CD4-positive, alpha-beta T cell treated with Interleukin-17A for 1 hour (primary cell): Measurements from ENCODE around the gene OPA1.
"Not testable (repeated sequence)": the region's sequence is repeated elsewhere in the genome, so short reads cannot be mapped to it uniquely, and the experiment has no call there.

Experiments
- DNase-seq: peaks from one replicate; pipeline ENCODE4 v3.0.0-alpha.2; 2020

The OPA1 gene

DNA sequence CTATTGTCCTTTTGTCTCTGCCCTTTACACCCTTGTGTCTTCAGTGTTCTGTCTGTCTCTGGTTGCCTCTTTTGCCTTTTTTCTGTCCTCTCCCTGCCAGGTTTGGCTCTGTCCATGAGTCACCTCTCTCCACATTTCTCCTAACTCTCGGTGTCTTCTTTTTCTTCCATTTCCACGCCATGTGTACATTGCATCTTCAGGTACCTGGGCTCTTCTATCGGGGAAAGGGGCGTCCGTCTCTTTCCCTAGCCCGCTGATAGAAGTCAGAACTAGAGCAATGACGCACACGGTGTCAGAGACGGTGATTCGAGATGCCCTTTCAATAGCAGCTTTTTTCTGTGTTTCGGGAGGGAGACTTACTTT is 641 bp downstream of the OPA1 start:
- peak; percentile 41 for DNase-seq

DNA sequence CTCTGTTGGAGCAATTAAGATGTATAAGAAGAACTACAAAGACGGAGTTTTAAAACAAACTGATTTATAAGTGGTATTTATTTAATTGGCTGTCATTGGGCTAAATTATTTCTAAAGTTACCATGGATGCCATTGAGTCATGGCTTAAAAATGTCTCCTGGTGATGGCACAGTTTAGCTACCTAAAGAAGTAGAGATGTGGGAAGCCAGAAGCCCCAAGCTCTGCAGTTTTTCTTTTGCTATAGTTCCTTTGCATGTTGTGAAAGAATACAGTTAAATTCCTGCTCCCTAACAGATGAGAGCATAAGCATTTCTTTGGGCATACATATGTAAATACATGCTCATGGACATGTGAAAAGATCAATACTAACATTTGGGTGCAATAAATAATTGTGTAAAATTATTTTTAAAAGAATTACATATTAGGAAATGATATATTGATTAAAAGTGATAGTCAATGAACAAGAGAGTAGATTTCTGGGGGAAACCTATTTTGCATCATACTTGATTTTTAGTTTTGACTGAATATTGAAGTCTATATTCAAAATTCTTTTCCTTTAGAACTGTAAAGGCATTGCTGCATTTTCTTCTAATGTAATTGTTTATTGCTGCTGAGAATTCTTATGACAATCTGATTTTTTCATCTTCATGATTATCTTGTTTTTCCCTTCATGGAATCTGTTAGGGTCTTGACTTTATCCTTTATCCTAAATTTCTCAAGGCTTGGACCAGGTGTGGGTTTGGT is 2.1 kb downstream of the OPA1 start:
- no peak for DNase-seq

DNA sequence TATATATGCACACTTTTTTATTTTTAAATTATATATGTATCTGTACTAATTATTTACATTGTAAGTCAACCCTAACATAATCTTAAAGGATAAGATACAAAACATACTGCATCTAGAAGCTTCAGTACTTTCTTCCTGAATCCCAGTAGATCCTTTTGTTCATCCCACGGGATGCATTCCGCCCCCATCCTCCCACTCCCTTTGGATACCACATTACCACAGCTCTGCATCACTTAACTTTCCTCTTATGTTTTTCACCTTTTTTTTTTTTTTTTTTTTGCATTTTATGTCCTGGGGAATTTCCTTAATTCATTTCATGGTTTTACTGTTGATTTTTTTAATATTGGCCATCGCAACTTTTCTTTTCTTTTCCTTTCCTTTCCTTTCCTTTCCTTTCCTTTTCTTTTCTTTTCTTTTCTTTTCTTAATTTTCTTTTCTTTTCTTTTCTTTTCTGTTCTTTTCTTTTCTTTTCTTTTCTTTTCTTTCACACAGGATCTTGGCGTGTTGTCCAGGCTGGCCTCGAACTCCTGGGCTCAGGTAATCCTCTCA is 3.0 kb downstream of the OPA1 start:
- no peak for DNase-seq

DNA sequence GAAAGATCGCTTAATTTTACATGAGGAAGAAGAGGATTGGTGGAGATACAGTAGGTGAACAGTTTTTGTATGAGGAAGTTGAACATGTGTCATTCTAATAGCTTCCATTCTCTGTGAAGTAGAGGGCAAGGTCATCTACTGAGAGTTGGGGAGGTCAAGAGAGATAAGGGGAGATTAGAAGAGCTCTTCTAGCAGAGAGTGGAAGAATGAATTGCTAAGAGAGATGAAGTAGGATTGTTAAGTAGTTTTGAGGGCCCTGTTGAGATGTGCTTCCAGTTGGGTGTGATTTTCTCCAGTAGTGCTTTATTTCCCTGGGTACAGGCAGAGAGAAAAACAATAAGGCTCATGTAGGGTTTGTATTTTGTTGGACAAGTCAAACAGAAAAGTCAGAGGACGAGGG is 5.2 kb downstream of the OPA1 start:
- no peak for DNase-seq

DNA sequence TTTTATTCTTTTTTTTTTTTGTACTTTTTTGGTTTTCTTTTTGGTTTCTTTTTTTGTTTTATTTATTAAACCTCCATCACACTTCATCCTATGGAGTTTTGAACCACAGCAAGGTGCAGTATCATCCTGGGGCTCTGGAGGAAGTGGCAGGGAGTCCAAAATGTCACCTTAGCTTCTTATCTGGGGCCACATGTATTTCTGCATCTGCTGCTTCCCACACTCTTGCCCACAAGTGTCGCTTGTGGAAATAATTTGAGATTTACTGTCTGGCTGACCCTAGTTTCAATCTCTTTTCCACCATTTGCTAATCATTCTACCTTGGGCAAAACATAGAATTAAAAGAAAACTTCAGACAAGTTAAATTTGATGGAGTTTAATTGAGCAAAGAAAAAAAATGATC is 6.4 kb downstream of the OPA1 start:
- DNase-seq = no peak

DNA sequence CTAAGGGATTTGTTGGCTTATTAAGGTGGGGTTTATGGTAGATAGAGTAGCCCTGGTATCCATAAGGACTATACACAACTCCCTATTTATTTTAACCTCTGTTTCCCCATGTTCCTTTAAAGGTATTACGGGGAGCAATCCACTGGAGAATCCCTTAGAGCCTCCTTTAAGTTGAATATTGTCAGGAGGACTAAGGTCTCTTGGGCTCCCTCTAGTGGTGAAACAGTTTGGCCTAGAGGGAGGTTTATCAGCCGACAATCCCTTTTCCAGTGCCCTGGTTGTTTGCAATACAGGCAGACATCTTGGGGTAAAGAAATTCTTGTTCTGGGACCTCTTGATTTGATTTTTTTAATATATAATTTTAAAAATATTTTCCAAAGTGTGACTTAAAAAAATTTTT is 12.9 kb downstream of the OPA1 start:
- peak; percentile 73 for DNase-seq

DNA sequence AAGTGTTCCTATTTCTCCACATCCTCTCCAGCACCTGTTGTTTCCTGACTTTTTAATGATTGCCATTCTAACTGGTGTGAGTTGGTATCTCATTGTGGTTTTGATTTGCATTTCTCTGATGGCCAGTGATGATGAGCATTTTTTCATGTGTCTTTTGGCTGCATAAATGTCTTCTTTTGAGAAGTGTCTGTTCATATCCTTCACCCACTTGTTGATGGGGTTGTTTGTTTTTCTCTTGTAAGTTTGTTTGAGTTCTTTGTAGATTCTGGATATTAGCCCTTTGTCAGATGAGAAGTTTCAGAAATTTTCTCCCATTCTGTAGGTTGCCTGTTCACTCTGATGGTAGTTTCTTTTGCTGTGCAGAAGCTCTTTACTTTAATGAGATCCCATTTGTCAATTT is 13.9 kb downstream of the OPA1 start:
- not testable (repeated sequence) for DNase-seq

DNA sequence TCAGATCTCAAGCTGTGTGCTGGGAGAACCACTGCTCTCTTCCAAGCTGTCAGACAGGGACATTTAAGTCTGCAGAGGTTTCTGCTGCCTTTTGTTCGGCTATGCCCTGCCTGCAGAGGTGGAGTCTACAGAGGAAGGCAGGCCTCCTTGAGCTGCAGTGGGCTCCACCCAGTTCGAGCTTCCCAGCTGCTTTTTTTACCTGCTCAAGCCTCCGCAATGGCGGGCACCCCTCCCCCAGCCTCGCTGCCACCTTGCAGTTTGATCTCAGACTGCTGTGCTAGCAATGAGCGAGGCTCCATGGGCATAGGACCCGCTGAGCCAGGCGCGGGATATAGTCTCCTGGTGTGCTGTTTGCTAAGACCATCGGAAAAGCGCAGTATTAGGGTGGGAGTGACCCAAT is 17.5 kb downstream of the OPA1 start:
- not testable (repeated sequence) for DNase-seq

DNA sequence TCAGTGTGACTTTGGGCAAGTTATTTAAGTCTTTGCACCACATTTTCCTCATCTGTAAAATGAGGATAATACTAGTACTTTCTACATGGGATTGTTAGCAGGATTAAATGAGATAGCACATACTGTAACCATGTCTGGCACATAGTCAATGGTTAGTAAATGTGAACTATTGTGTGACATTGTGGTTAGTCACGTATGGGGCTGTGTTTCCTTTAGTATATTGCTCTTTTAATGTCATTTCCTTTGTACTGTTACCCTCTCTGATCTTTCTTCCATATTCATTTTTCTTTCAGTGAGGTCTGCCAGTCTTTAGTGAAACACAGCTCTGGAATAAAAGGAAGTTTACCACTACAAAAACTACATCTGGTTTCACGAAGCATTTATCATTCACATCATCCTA is 21.4 kb downstream of the OPA1 start:
- DNase-seq = no peak

DNA sequence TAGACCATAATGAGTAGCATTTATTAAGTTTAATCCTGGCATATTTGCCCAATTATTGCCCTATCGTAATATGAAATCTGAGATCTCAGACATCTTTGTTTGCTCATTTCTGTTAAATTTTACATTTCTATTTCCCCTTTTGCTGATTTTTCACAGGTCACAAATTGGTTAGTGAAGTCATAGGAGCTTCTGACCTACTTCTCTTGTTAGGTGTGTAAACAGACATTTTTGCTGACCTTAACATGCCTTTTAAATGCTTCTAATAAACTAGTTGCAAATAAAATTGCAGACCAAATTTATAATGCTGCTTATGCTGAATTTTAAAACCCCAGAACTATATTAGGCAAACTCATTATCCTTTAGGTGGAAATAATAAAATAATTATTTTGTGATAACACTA is 24.6 kb downstream of the OPA1 start:
- no peak for DNase-seq

DNA sequence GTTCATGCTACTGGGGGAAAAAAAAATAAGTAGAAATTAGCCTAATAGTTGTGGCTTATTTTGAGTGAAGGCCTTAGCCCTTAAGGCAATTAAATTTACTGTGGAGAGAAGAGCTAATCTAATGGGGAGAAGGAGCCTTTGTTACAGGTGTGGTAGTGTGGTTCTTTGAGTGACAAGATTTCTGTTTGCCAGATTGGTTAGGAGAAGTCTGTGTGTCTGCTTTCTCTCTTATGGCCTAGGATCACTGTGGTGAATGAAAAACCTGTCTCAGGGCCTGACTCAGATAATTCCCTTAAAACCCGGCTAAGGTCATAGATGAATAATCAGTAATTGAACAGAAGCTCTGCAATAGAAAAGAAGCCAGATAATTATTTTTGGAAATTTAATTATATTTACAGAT is 27.0 kb downstream of the OPA1 start:
- DNase-seq = no peak

DNA sequence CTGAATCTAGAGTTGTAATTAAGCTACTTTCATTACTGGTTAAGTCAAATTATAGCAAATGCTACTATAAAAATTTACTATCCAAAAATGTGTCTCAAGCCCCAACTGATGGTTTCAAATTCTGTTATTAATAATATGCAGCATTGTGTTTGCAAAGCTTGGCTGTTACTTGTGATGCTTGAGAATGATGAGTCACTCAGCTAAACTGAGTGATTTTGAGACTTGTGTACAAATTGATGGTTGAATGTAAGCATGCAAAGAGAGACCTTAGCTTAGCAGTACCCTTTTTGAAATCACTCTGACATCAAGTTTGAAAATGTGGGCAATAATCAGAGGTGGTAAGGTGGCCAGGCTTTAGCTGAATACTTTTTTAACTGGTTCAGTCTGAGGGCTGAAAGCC is 27.6 kb downstream of the OPA1 start:
- no peak for DNase-seq

DNA sequence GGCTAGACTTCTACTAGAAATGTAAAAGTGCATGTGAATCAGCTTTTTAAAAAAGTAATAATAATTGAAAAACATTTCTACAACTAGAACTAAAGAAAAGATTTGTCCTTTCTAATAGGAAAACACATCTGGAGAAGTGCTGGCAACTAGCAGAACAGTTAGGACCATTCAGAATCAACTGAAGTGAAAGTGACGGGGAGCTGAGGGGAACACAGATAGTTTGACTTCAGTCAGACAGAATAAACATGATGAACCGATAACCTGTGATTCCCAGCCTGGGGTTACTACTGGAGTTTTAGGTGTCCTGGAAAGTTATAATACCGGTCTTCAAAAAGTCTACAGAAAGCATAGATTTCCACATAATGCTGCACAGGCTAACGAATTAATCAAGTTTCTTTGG is 28.1 kb downstream of the OPA1 start:
- no peak for DNase-seq

DNA sequence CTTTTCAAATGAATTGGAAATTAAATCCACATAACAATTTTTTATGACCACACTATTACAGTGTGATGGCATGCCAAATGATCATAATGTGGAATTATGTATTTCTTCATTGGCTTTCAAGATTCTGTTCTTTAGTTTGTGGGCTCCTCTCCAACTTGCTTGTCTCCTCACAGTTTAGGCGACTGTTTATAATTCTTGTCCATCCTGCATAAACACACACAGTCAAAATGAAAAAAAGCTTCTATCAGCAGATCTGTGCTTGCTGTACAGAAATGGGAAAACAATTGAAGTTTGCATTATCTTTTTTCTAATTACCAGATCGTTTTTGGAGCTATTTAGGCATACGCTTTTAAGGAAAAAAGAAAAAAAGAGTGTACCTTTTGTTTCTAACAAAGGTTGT is 37.0 kb downstream of the OPA1 start:
- no peak for DNase-seq

DNA sequence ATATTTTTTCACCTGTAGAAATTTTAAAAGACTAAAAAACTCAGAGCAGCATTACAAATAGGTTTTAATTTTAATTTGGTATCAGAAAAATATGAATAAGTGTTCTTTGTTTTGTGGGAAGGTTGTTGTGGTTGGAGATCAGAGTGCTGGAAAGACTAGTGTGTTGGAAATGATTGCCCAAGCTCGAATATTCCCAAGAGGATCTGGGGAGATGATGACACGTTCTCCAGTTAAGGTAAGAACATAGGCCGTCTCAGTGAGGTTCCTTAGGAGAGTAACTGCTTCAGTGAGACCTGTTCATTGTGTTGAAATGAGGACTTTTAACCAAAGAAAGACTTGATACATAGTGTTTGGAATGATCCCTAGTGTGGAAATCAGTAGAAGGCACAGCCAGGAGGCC is 44.8 kb downstream of the OPA1 start:
- no peak for DNase-seq

DNA sequence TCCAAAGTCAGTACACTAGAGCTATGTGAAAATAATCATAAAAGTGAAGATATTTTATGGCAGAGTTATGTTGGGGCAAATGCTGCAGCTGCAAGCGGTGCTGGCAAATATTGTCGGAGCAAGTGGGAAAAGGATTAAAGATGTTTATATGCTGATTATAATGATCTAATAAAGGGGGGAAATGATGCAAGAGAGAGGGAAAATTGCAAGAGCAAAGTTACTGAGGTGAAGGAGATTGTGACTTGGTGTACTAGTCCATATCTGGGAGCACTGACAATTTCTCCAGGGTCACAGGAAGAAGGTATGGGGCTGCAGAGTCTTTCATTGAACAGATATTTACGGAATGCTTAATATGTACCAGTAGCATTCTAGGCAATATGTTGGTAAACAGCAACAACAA is 45.8 kb downstream of the OPA1 start:
- no peak for DNase-seq

DNA sequence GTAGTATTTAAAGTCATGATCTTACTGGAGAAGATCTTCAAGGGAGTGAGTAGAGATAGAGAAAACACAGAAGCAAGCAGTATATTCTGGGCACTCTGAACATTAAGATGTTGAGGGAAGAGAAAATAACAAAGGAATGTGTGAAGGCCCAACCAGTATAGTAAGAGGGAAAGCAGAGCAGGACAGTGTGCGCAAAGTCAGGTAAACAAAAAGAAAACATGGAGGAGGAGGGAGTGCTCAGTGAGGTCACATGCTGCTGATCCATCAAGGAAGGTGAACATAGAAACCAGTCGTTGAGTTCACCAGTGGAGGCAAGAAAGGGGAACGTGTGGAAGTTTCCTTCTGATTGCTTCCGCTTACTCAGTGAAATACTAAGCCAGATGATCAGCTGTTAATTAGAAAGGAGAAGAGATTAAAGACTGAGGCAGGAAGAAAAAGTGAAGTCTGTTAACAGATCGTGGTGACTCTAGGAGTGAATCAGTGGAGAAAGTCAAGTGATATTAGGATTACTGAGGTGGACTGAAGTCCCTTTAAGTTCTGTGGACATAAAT is 47.2 kb downstream of the OPA1 start:
- DNase-seq = no peak

DNA sequence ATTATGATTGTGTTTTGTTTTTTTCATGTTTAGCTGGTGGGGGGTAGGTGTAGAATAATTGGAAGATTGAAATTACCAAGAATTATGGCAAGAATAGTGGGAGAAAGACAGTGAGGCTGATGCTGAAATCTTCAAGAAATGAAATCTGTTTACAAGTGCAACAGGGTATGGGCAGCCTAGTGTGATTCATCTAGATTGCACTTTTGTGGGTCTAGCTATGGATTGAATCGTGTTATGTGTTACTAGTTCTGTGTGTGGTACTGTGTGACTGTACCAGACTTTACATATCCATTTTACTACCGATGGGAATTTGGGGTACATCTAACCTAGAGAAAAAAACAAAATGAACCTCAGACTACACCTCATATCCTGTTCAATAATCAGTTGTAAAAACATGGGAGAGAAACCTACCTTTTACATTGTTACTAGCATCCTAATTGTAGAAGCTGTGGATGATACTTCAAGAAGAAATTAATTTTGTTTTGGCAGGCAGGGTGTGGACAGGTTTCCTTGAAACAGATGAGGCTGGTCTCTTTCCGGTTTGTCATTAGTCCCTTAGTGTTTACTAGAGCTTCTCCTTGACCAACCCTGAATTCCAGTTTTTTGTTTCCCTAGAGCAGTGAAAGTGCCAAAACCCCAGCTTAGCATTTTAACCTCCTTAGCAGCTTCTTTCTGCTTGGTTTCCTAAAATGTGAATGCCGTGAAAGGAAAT is 47.9 kb downstream of the OPA1 start:
- DNase-seq = no peak

DNA sequence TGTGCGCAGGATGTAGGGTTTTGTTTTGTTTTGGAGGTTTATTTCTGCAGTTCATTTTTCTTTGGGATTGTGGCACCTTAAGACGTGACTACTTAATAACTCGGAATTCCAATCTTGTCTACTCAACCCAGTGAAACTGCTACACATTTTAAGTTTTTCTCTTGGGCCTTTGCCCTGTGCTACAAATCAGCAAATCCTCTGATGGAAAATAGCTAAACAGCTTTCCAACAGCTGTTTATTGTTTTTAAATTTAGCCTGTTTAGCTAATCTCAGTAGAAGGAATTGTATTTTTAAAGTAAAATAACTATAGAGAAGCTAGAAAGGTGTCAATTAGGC is 48.4 kb downstream of the OPA1 start:
- no peak for DNase-seq

DNA sequence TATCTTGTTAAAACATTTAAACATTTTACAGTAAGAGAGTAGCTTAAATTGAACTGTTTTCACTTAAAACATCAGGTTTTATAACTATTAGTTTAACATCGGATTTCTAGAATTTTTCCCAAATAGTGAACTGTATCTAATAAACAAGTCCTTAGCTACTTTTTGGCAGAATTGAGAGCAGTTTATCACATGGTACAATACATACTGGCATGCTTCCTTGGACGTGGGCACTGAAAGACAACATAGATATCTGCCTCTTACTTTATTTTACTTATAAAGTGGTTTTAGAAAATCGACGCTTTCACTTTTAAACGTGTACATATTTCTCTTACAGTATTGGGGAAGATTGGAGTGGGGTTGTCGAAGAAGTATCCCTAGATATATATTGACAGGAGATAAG is 52.8 kb downstream of the OPA1 start:
- no peak for DNase-seq

DNA sequence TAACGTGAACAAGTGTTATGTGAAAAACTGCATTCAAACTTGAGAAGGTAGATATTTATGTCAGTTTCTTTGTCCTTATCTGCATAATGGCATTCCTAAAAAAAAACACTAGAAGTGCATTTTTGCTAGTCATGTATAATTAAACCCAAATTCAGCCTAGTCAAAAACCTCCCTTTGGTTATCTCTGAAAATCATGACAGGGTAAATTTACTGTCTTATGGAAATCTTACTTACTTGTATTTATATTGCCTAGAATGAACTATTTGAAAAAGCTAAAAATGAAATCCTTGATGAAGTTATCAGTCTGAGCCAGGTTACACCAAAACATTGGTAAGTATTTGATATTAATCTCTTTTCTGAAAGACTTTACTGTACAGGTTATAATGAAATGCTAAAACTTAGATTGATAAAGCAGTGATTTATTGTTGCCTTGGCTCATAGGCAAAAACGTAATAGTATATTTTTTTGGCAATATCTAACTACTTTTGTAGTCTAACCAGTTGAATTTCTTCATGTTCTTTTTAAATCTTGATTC is 55.6 kb downstream of the OPA1 start:
- no peak for DNase-seq

DNA sequence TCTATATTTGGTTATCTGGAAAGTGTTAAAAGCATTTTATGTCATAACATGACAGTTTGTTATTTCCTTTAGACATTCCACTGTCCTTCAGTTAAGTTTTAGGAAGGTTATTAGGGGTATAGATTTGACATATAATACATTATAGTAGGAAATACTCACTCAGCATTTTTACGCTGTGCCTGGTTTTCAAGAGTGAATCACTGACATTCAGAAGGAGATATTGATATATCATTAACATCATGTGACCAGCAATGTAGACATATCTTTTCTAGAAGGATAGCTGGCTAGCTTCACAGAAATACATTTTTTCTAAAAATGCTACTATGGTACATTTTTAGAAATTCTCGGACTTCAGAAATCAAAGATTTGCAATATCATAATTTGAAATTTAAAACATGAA is 57.6 kb downstream of the OPA1 start:
- DNase-seq = no peak

DNA sequence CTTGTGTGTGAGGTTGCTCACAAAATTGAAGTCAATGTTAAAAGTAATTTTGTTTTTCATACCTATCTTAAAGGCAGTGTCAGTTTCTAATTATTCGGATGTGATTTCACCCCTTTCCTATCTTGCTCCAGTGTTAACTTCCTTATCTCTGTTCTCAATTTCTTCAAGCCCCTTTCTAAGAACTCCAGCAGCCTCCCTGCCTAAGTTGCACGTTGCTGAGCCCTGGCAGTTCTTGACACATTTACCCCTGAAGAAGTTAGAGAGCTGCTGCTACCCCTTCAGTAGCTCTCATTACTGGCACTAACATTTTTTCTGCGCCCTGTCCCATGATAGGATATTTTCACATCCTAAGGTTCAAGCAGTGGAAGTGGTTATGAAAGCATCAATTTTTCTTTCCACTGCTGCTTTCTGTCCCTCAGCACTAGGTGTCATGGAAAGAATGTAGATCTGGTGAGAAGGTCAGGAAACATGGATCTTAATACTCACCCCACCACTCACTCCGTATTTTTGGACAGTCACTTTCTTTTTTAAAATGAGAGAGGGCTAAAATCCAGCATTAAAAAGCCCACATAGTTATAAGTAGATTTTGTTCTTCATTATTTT is 62.9 kb downstream of the OPA1 start:
- DNase-seq = no peak

DNA sequence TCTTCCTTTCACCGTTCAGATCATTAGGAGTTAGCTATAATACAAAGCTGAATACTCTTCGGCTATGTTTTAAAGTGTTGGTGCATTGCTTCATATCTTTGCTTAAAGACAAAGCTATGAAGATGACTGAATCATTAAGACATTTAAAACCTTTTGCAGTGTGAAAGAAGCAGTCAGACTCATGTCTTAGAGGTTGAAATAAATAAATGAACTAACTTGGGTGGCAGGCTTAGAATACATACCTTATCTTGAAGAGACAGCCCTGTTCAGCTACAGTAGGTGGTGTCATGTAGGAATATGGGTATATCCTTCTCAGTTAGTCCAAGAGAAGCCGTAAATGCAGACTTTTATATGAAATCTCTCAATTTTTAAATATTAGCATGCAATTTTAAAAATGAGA is 63.4 kb downstream of the OPA1 start:
- DNase-seq = no peak
